Mucosa of gallbladder (tissue), 1 donor: ENCODE measurements around the gene CGB2. TPM values are rescaled to one million over a fixed set of nuclear protein-coding genes. Genes with fewer than 3 reads are reported as not detected.
"Not testable (repeated sequence)": the region's sequence is repeated elsewhere in the genome, so short reads cannot be mapped to it uniquely, and the experiment has no call there.

Source experiments
- DNase-seq: peaks from one replicate; pipeline ENCODE4 v3.0.0-alpha.2; 2020; ENCODE audit warnings: low spot score
- total RNA-seq: library from RNA; stranded (reverse); gene quantifications from one replicate; pipeline ENCODE4 v1.2.1, GENCODE V29; 2021
- donor health status: DM: no; HTN: no; CAD: no.

CGB2 gene
- total RNA-seq, 1 donor from 2014 or later = not detected

DNA sequence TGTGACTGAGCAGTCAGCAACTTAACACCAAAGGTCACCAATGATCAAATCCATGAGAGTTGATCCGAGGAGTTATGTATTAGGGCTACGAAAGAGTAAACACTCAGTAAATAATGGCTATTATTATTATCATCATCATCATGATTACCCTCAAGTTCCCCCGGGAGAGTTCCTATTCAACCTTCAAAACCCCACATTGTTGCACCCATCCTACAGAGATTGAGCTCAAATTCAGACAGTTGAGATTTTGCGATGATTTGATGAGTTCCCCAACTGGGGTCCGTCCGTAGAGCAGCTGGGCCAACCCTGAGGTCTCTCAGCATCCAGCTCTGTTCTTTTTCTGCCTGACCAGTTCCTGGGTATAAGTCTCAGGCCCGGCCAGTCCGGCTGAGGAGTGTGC is 6.4 kb downstream of the CGB2 start:
- DNase-seq = not testable (repeated sequence)

DNA sequence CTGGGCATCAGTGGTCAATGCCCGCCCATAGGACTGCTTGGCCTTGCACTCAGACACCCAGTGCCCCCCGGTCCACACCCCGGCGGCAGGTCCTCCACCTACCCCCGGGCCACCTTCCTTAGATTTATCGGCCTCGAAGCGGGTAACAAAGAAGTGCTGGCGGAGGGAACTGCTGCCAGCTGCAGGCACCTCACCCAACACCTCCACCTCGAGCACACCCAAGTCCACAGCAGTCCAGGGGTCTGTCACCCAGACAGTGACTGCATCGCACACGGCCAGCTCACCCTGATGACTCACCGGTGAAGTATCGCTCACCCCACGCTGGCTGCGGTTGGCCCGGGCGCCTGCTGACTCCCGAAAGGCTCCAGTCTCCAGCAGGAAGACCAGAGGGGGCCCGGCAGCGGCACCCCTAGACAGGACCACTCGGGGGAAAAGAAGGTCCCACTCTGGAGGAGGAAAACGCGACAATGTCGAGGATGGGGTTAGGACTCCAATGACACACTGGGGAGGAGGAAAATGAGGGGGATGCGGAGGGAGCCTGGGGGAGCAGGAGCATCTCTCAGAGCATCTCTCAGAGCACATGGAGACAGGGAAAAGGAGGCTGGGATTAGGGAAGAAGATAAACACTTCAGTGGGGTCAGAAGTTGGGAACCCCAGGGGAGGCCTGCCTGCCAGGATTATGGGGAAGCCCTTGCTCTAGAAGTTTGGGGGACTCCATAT is 7.0 kb downstream of the CGB2 start:
- DNase-seq = not testable (repeated sequence)

- DNase-seq = not testable (repeated sequence)
These were observed 8.0 kb downstream of the CGB2 start for GRCh38 chr19:49039736-49040135.

GRCh38 chr19:49042177-49042576 is 10.5 kb downstream of the CGB2 start:
- DNase-seq = no peak

GRCh38 chr19:49042666-49043065 is 11.0 kb downstream of the CGB2 start:
- not testable (repeated sequence) for DNase-seq

- not testable (repeated sequence) for DNase-seq
These were observed 11.9 kb downstream of the CGB2 start, which contains the start of gene CGB5 for GRCh38 chr19:49043548-49043947. CGB5 (plus strand) TSS chr19:49043848; CDS start chr19:49044210, 362 bp downstream.

DNA sequence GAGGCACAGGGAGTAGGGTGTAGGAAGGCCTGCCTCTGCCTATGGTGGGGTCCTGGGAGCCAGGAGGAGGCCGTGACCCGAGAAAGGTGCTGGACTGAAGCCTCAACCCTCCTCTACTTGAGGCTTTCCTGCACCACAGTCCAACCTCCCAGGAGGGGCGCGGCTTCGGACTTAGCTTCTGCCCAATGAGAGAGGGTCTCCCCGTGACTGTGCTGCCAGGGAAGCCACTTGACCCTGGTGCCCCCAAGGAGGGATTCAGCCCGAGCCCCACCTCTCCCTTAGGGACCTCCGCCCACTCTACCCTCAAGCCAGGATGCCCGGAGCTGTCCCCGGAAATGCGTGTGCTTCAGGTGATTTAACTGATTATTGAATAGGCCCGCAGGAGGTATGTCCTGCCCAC is 17.3 kb downstream of the CGB2 start, which contains the start of gene CGB8:
TSS of gene CGB8 (minus strand) at position 101 of the 400 bp plus-strand sequence. CDS start 372 bp downstream, outside the sequence.
- DNase-seq = not testable (repeated sequence)

GRCh38 chr19:49049834-49050233 is 18.1 kb downstream of the CGB2 start:
- not testable (repeated sequence) for DNase-seq

- not testable (repeated sequence) for DNase-seq
These were observed 18.8 kb downstream of the CGB2 start for GRCh38 chr19:49050376-49051033.

DNA sequence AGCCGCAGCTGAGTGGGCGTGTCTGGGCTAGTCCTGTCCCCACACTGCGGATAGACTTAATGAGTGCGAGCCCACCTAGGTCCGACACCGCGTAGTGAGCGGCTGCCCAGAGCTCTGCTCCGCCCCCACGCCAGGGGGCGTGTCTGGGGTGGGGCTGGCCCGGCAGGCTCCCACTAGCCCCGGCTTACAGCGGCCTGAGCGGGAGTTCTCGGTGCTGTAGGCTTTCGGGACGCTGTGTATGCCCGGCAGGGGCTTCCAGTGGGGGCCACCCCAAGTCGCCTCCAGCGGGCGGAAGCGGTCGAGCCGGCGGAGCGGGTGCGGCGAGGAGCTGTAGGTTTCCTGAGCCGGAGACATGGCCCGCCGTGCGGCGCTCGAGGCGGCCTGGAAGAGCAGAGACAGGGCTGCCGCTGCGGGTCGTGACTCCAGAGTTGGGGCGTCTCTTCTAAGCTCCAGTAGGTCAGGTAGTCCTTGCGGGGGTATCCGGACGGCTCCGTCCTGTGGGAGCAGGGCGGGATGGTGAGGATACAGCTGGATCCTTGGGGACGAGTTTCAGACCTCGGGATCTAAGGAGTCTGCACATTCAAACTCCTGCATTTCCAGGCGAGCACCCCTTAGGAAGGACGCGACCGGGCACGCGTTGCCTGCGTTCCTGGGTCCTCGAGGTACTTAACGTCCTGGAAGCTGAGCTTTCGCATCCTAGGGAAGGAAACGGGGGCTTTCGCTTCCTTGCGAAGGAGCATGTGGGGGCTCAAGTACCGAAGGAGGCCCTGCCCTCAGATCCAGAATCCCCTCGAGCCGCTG is 24.6 kb downstream of the CGB2 start:
- peak; percentile 29 for DNase-seq

DNA sequence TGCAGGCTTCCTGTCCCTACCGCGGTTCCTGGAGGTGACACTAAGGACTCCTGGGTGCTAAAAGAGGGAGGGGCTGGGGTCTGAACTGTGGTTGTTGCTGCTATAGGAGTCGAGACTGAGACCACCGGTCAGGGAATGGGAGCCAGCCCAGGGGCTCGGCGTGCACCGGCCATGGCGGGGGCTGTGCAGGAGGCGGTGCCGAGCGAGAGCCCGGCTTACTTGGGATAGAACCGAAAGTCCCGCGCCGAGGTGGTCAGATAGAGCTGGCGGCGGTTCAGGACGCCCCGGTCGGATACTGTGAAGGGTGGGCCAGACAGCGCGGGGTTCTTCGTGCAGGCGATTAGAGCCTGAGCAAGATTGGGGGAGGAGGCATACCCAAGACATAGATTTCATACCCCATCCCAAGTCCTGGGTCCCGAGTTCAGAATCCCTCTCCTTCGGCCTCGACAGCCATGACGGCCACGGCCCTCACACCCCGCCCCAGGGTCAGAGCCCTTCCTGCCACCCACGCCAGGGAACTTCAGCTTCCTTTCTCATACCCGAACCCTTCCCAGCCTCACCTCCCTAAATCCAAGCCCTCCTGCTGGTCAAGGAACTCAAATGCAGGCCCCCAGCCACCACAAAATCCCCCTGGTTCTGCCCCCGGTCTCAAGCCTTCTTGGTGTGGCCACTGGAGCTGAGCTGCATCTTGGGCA is 25.4 kb downstream of the CGB2 start:
- not testable (repeated sequence) for DNase-seq

DNA sequence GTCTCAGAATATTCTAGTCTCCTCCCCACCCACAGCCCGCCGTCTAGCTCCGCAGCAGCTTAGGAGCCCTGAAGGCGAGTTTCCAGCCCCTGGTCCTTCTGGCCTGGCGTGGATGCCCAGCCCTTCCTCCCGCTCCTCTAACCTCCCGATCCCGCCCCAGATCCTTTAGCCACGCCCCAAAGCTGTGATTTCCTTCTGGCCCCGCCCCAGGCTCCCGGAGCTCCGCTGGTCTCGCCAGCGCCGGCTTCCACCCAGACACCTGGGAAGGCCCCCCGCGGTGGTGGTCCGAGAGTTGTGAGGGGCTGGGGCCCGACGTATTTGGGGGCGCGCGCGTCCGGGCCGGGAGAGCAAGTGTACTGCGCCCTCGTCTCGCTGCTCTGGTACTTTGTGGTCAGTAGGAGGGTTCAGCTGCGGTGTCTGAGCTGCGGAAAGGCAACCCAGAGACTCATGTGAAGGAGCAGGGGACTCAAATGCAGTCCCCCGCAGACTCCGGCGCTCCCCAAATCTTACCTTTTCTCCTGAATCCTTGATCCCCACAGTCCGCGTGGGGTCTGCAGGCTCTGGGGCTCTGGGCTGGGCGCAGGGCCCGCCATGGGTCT is 26.0 kb downstream of the CGB2 start, which contains the start of gene CGB7:
TSS of gene CGB7 (minus strand) at position 114 of the 599 bp plus-strand sequence. CDS start 2,374 bp downstream, outside the sequence.
- peak; percentile 49 for DNase-seq

DNA sequence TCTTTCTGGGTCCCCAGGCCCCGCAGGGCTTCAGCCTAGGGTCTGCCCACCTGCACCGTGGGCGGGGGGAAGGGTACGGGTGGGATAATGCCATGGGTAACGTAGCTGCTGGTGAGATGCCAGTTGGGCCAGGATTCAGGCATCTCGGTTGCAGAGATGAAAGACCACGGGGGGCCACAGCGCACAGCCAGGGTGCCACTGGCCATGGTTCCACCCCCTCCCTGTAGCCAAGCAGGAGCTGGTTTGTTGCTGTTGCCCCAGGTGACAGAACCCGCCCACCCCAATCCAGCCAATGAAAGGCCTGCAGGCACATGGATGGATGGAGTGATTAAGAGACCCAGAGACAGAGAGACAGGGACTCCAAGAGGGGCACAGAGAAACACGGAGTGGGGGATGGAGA is 26.9 kb downstream of the CGB2 start:
- no peak for DNase-seq

GRCh38 chr19:49059053-49059452 is 27.4 kb downstream of the CGB2 start:
- DNase-seq = no peak

DNA sequence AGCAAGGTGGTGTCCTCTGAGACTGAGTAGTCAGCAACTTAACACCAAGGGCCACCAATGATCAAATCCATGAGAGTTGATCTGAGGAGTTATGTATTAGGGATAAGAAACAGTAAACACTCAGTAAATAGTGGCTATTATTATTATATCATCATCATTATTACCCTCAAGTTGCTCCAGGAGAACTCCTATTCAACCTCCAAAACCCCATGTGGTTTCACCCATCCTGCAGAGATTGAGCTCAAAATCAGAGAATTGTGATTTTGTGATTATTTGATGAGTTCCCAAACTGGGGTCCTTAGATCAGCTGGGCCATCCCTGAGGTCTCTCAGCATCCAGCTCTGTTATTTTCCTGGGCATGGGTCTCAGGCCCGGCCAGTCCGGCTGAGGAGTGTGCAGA is 29.3 kb downstream of the CGB2 start:
- no peak for DNase-seq

- no peak for DNase-seq
These were observed 29.8 kb downstream of the CGB2 start for GRCh38 chr19:49061445-49061844.

DNA sequence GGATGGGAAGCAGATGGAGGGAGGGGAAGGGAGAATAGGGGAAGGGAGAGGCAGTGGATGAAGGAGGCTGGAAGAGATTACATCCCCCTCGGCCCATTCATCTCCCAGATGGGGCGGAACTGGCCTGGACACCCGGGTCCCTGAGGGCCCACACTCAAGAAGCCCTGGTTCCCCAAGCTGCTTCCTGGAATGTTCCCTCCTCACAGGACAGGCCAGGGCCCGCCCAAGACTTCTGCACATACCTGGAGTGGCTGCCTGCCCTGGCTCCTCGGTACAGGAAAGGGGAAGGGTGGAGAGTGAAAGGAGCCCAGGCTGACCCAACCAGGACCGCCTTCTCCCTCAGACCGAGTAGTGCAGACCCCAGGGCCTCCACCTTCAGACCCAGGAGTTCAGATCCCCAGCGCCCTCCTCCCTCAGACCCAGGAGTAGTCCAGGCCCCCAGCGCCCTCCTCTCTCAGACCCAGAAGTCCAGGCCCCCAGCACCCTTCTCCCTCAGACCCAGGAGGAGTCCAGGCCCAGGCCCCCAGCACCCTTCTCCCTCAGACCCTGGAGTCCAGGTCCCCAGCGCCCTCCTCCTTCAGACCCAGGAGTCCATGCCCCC is 32.4 kb downstream of the CGB2 start:
- DNase-seq = no peak

DNA sequence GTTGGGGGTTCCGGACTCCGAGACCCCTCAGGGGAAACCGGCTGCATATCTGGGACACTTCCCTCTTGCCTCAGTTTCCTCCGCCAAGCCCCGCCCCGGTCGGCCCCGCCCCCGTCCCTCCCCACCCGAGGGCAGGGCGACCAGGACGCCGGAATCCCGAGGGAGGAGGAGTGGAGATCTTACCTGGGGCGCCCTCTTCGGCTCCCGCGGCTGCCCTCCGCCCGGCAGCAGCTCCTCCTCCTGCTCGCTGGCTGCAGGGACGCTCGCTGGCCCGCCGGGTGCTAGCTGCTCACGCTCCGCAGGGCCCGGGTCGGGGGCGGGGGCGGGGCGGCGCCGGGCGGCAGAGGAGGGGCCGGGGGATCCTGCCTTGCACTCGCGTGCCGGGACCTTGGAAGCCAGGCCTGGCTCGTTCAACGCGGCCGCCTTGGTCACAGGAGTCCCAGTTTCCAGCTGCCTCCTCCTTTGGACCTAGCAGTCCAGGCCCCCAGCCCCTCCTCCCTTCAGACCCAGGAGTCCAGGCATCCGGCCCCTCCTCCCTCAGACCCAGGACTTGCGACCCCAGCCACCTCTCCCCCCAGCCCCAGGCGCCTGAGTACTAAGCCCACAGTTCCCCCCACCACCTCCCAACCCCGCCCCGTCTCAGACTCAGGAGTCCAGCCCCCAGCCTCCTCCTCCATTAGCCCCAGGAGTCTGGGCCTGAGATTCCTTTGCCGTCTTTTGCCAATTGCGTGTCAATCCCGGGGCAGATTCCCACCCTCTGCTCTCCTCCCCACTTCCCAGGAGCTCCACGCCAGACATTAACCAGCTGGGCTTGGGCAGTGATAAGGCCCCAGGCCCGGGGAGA is 33.3 kb downstream of the CGB2 start, which contains the start of gene NTF4:
TSS of gene NTF4 (minus strand) at position 51 of the 844 bp plus-strand sequence. CDS start 2,821 bp downstream, outside the sequence.
- DNase-seq = no peak

GRCh38 chr19:49065905-49066512 is 34.3 kb downstream of the CGB2 start:
- DNase-seq = no peak
